H9 (cell line): ENCODE measurements around the gene FXYD6. TPM values are rescaled to one million over a fixed set of nuclear protein-coding genes. Genes with fewer than 3 reads are reported as not detected.

Experiments
- DNase-seq: peaks from one replicate; pipeline ENCODE4 v3.0.0-alpha.2; 2017
- H2AFZ ChIP-seq: one replicate; pipeline ENCODE4 v1.6.1; 2013; ENCODE audit warnings: mild to moderate bottlenecking, low read length, control low read depth, moderate library complexity
- H2AK5ac ChIP-seq: 2 replicates; pipeline ENCODE4 v1.6.1; 2013; ENCODE audit warnings: low read length, control low read depth, mixed read lengths; ENCODE audit not compliant: insufficient read length
- H2BK120ac ChIP-seq: one replicate; pipeline ENCODE4 v1.6.1; 2013; ENCODE audit warnings: low read depth, mild to moderate bottlenecking, low read length, control low read depth, inconsistent platforms; ENCODE audit not compliant: poor library complexity, severe bottlenecking
- H2BK12ac ChIP-seq: 2 replicates; pipeline ENCODE4 v1.6.1; 2013; ENCODE audit warnings: low read length, control low read depth, mixed read lengths, low read depth; ENCODE audit not compliant: insufficient read length
- H2BK15ac ChIP-seq: 2 replicates; pipeline ENCODE4 v1.6.1; 2013; ENCODE audit warnings: low read depth, low read length, control low read depth
- H2BK20ac ChIP-seq: one replicate; pipeline ENCODE4 v1.6.1; 2013; ENCODE audit warnings: low read depth, mild to moderate bottlenecking, low read length, control low read depth, inconsistent platforms; ENCODE audit not compliant: poor library complexity, severe bottlenecking
- H2BK5ac ChIP-seq: 2 replicates; pipeline ENCODE4 v1.6.1; 2013; ENCODE audit warnings: low read length, control low read depth, mixed read lengths; ENCODE audit not compliant: insufficient read length
- H3K14ac ChIP-seq: 2 replicates; pipeline ENCODE4 v1.6.1; 2013; ENCODE audit warnings: low read length, control low read depth; ENCODE audit not compliant: insufficient read depth
- H3K18ac ChIP-seq: 2 replicates; pipeline ENCODE4 v1.6.1; 2013; ENCODE audit warnings: low read depth, mild to moderate bottlenecking, mixed read lengths, low read length, control low read depth; ENCODE audit not compliant: insufficient read length
- H3K23ac ChIP-seq: 2 replicates; pipeline ENCODE4 v1.6.1; 2013; ENCODE audit warnings: low read length, control low read depth, mixed read lengths, low read depth; ENCODE audit not compliant: insufficient read length
- H3K23me2 ChIP-seq: 2 replicates; pipeline ENCODE4 v1.6.1; 2013; ENCODE audit warnings: low read depth, mild to moderate bottlenecking, mixed read lengths, low read length, control low read depth; ENCODE audit not compliant: insufficient read length, poor library complexity, severe bottlenecking
- H3K27ac ChIP-seq: 2 replicates; pipeline ENCODE4 v1.5.1; 2013; ENCODE audit warnings: low read length, control low read depth, mixed read lengths, low read depth; ENCODE audit not compliant: insufficient read length
- H3K27me3 ChIP-seq: 2 replicates; pipeline ENCODE4 v1.6.1; 2013; ENCODE audit warnings: low read length, control low read depth, inconsistent platforms; ENCODE audit not compliant: insufficient read depth
- H3K4ac ChIP-seq: 2 replicates; pipeline ENCODE4 v1.6.1; 2013; ENCODE audit warnings: low read depth, mild to moderate bottlenecking, control low read depth, inconsistent platforms, low read length, moderate library complexity
- H3K4me1 ChIP-seq: 2 replicates; pipeline ENCODE4 v1.6.1; 2013; ENCODE audit warnings: low read length, control low read depth, inconsistent platforms; ENCODE audit not compliant: insufficient read depth
- H3K4me2 ChIP-seq: 2 replicates; pipeline ENCODE4 v1.6.1; 2013; ENCODE audit warnings: low read length, control low read depth, mixed read lengths; ENCODE audit not compliant: insufficient read length, insufficient read depth
- H3K56ac ChIP-seq: 2 replicates; pipeline ENCODE4 v1.6.1; 2013; ENCODE audit warnings: low read depth, mild to moderate bottlenecking, mixed read lengths, low read length, control low read depth; ENCODE audit not compliant: insufficient read length
- H3K79me1 ChIP-seq: 2 replicates; pipeline ENCODE4 v1.6.1; 2013; ENCODE audit warnings: low read depth, mild to moderate bottlenecking, moderate library complexity, low read length, control low read depth, inconsistent platforms; ENCODE audit not compliant: insufficient read depth, poor library complexity, severe bottlenecking
- H3K79me2 ChIP-seq: 2 replicates; pipeline ENCODE4 v1.6.1; 2013; ENCODE audit warnings: low read length, control low read depth, inconsistent platforms; ENCODE audit not compliant: insufficient read depth
- H3K9ac ChIP-seq: 2 replicates; pipeline ENCODE4 v1.6.1; 2013; ENCODE audit warnings: low read length, control low read depth, mixed read lengths; ENCODE audit not compliant: insufficient read length; ENCODE audit errors: extremely low read depth
- H3K9me3 ChIP-seq: one replicate; pipeline ENCODE4 v1.6.1; 2013; ENCODE audit warnings: low read depth, low read length, inconsistent platforms; ENCODE audit not compliant: control insufficient read depth
- H3T11ph ChIP-seq: one replicate; pipeline ENCODE4 v1.6.1; 2013; ENCODE audit warnings: mild to moderate bottlenecking, low read length, control low read depth, inconsistent platforms
- H4K20me1 ChIP-seq: one replicate; pipeline ENCODE4 v1.6.1; 2013; ENCODE audit not compliant: control insufficient read depth, insufficient read length, insufficient read depth
- H4K5ac ChIP-seq: 2 replicates; pipeline ENCODE4 v1.6.1; 2013; ENCODE audit warnings: low read depth, mild to moderate bottlenecking, mixed read lengths, low read length, control low read depth; ENCODE audit not compliant: insufficient read length
- H4K8ac ChIP-seq: replicated peaks from 2 replicates; pipeline ENCODE4 v1.6.1; 2013; ENCODE audit warnings: low read length, control low read depth, mixed read lengths, low read depth; ENCODE audit not compliant: insufficient read length
- H4K91ac ChIP-seq: 2 replicates; pipeline ENCODE4 v1.6.1; 2013; ENCODE audit warnings: low read depth, mild to moderate bottlenecking, moderate library complexity, mixed read lengths, low read length, control low read depth; ENCODE audit not compliant: insufficient read length
- H3K27ac Mint-ChIP-seq, 3 experiments: 2 replicates in 2 of 3; 3 replicates in 1 of 3; pipeline ENCODE4 v1.8.0; 2020 to 2021; ENCODE audit warnings: mixed read lengths in 3 of 3, mild to moderate bottlenecking in 1 of 3, moderate library complexity in 1 of 3
- H3K27me3 Mint-ChIP-seq: 2 replicates; pipeline ENCODE4 v1.8.0; 2021; ENCODE audit warnings: low read depth, mild to moderate bottlenecking, moderate library complexity, mixed read lengths
- H3K36me3 Mint-ChIP-seq, 3 experiments: 2 replicates in 2 of 3; 3 replicates in 1 of 3; pipeline ENCODE4 v1.8.0; 2020 to 2021; ENCODE audit warnings: low read depth in 3 of 3, mixed read lengths in 3 of 3; ENCODE audit not compliant: insufficient read depth in 1 of 3
- H3K4me1 Mint-ChIP-seq, 2 experiments: 2 replicates each; pipeline ENCODE4 v1.8.0; 2020; ENCODE audit warnings: mixed read lengths in 2 of 2
- H3K4me3 Mint-ChIP-seq, 2 experiments: 2 replicates in 1 of 2; 3 replicates in 1 of 2; pipeline ENCODE4 v1.8.0; 2020 to 2021; ENCODE audit warnings: mild to moderate bottlenecking in 2 of 2, mixed read lengths in 2 of 2, moderate library complexity in 1 of 2
- H3K9me3 Mint-ChIP-seq, 2 experiments: 2 replicates in 1 of 2; 3 replicates in 1 of 2; pipeline ENCODE4 v1.8.0; 2020; ENCODE audit warnings: mild to moderate bottlenecking in 2 of 2, mixed read lengths in 2 of 2, moderate library complexity in 1 of 2
- whole genome bisulfite sequencing: extraction: QIAGEN DNeasy Blood & Tissue Kit; methylation state at CpG from one replicate; pipeline ENCODE4 v1.1.7; 2013; ENCODE audit warnings: missing lambda C conversion rate, low lambda C conversion rate, mixed read lengths; ENCODE audit not compliant: insufficient read length; ENCODE audit errors: extremely low coverage; 5-methylcytosine and 5-hydroxymethylcytosine counted together
- total RNA-seq: library from RNA; stranded (reverse); gene quantifications from 2 replicates; pipeline ENCODE4 v1.2.1, GENCODE V29; 2021
- TF ChIP-seq, protein P1 (sequence below): fragments of 200-600 bp; sonication (generic); conservative IDR thresholded peaks from 3 replicates; pipeline ENCODE4 v1.8.0; 2021; ENCODE audit warnings: antibody characterized with exemption, mild to moderate bottlenecking

Gene FXYD6
- total RNA-seq, 1 experiment from 2014 or later = 18.3 TPM

DNA sequence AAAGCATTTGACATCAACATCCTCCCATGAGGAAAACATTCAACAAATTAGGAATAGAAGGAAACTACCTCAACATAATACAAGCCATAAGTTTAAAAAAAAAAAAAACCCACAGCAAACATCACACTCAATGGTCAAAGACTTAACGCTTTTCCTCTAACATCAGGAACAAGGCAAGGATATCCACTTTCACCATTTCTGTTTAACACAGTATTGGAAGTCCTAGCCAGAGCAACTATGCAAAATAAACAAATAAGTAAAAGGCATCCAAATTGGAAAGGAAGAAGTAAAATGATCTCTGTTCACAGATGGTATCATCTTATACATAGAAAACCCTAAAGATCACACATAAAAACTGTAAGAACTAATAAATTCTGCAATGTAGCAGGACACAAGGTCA lies 13.1 kb downstream of the FXYD6 start:
- no peak overlapping the region for H3K9ac ChIP-seq
- H3K4me2 ChIP-seq = no peak overlapping the region
- H3K27ac ChIP-seq = no peak overlapping the region
- Mint-ChIP-seq H3K27ac (no peak overlapping the region), H3K4me3 (no peak overlapping the region), H3K27me3 (peaks cover 6% of the 10 kb centered on the region), H3K4me1 (peaks cover 15 to 31% of the 10 kb centered on the region in 2 experiments), H3K36me3 (no peaks in the 10 kb centered on the region), H3K9me3 (no peaks in the 10 kb centered on the region)
- H2AK5ac ChIP-seq = no peak overlapping the region
- H2BK12ac ChIP-seq = no peak overlapping the region
- no peak overlapping the region for H4K8ac ChIP-seq
- no peaks in the 10 kb centered on the region for H3K23me2 ChIP-seq
- H3K23ac ChIP-seq = no peak overlapping the region
- no peak overlapping the region for H3T11ph ChIP-seq
- H4K20me1 ChIP-seq = no peaks in the 10 kb centered on the region
- no peak overlapping the region for H4K5ac ChIP-seq
- H3K9me3 ChIP-seq = no peaks in the 10 kb centered on the region
- H3K79me1 ChIP-seq = no peaks in the 10 kb centered on the region
- no peak overlapping the region for H3K56ac ChIP-seq
- no peak for DNase-seq
- H2BK15ac ChIP-seq = no peak overlapping the region
- WGBS = no CpG with 5 or more reads among the region's 1 CpG
- H3K14ac ChIP-seq = no peak overlapping the region
- no peaks in the 10 kb centered on the region for H3K27me3 ChIP-seq
- TF ChIP-seq, protein P1, sequence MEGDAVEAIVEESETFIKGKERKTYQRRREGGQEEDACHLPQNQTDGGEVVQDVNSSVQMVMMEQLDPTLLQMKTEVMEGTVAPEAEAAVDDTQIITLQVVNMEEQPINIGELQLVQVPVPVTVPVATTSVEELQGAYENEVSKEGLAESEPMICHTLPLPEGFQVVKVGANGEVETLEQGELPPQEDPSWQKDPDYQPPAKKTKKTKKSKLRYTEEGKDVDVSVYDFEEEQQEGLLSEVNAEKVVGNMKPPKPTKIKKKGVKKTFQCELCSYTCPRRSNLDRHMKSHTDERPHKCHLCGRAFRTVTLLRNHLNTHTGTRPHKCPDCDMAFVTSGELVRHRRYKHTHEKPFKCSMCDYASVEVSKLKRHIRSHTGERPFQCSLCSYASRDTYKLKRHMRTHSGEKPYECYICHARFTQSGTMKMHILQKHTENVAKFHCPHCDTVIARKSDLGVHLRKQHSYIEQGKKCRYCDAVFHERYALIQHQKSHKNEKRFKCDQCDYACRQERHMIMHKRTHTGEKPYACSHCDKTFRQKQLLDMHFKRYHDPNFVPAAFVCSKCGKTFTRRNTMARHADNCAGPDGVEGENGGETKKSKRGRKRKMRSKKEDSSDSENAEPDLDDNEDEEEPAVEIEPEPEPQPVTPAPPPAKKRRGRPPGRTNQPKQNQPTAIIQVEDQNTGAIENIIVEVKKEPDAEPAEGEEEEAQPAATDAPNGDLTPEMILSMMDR = no peak
- no peak overlapping the region for H3K4ac ChIP-seq
- no peak overlapping the region for H2AFZ ChIP-seq
- H4K91ac ChIP-seq = no peak overlapping the region
- H3K4me1 ChIP-seq = peaks cover 3% of the 10 kb centered on the region; the same call in 1 of the 2 replicates
- H3K79me2 ChIP-seq = no peaks in the 10 kb centered on the region
- no peak overlapping the region for H3K18ac ChIP-seq
- H2BK5ac ChIP-seq = no peak overlapping the region
- H2BK20ac ChIP-seq = no peak overlapping the region
- H2BK120ac ChIP-seq = no peak overlapping the region
